CD4-positive, alpha-beta T cell treated with Interleukin-1 beta for 1 hour (primary cell): ENCODE measurements around the gene OTULIN.
A peak's percentile ranks its signal among the peaks of the same experiment; 100 is the strongest.

Experiments
- DNase-seq, 2 donors: peaks; one replicate each; pipeline ENCODE4 v3.0.0-alpha.2; 2020 to 2022

OTULIN gene

GRCh38 chr5:14744296-14745187, 80.0 kb downstream of the OTULIN start:
- no peak for DNase-seq

- DNase-seq = no peak
These were observed 80.7 kb downstream of the OTULIN start for GRCh38 chr5:14745188-14745563.

GRCh38 chr5:14745753-14746152, 81.2 kb downstream of the OTULIN start:
- peak; percentile 32 to 34 for DNase-seq

GRCh38 chr5:14748180-14748900, 83.8 kb downstream of the OTULIN start:
- no peak for DNase-seq
